Sigmoid colon (tissue), 7 donors: ENCODE measurements around the gene ADGB. TPM values are rescaled to one million over a fixed set of nuclear protein-coding genes. Genes with fewer than 3 reads are reported as not detected.

ENCODE experiments used
- DNase-seq: peaks from one replicate; pipeline ENCODE4 v3.0.0-alpha.2; 2019
- H3K27ac ChIP-seq, 4 donors: fragments of 200-600 bp; sonication (generic); one replicate each; pipeline ENCODE4 v1.5.1; 2016 to 2019; ENCODE audit warnings: mild to moderate bottlenecking in 1 of 4
- H3K27me3 ChIP-seq, 3 donors: fragments of 200-600 bp; sonication (generic); one replicate each; pipeline ENCODE4 v1.5.1; 2019; ENCODE audit warnings: mild to moderate bottlenecking in 1 of 3
- H3K36me3 ChIP-seq, 4 donors: fragments of 200-600 bp; sonication (generic); one replicate each; pipeline ENCODE4 v1.5.1; 2016 to 2019
- H3K4me1 ChIP-seq, 4 donors: fragments of 200-600 bp; sonication (generic); one replicate each; pipeline ENCODE4 v1.5.1; 2017 to 2019
- H3K4me3 ChIP-seq, 4 donors: fragments of 200-600 bp; sonication (generic); one replicate each; pipeline ENCODE4 v1.5.1; 2017 to 2019; ENCODE audit warnings: mild to moderate bottlenecking in 2 of 4, moderate library complexity in 1 of 4
- H3K9me3 ChIP-seq, 4 donors: fragments of 200-600 bp in 3 of 4; sonication (generic) in 3 of 4; one replicate each; pipeline versions ENCODE4 v1.5.1 to v1.6.1; 2013 to 2019
- EP300 ChIP-seq, 4 donors: sonication (generic); formaldehyde crosslinking; IDR thresholded peaks; one replicate each; pipeline ENCODE4 v1.6.1; 2017; ENCODE audit warnings: antibody characterized with exemption in 4 of 4
- POLR2A ChIP-seq, 2 donors: fragments of 450-650 bp; IDR thresholded peaks; one replicate each; pipeline ENCODE4 v1.6.1; 2016; ENCODE audit warnings: antibody characterized with exemption in 2 of 2, mild to moderate bottlenecking in 2 of 2, moderate library complexity in 2 of 2
- POLR2AphosphoS5 ChIP-seq, 4 donors: sonication (generic); formaldehyde crosslinking; IDR thresholded peaks; one replicate each; pipeline ENCODE4 v1.6.1; 2017; ENCODE audit warnings: antibody characterized with exemption in 4 of 4
- WGBS, 2 donors: extraction: QIAGEN DNeasy Blood & Tissue Kit; methylation state at CpG; one replicate each; pipeline ENCODE4 v1.1.7; 2013; 5-methylcytosine and 5-hydroxymethylcytosine counted together
- intact Hi-C: fragments of 100-400 bp; cut with DNase I; formaldehyde crosslinking; loops from one replicate; pipeline ENCODE4 v1.15.1; 2023
- polyA plus RNA-seq, 3 donors: library from polyadenylated mRNA; stranded (reverse); fragments of 200-250 nt; gene quantifications; one replicate each; pipeline ENCODE4 v1.2.3, GENCODE V29; 2013
- total RNA-seq, 4 donors: library from RNA; depleted of rRNA; stranded (reverse); fragments of >200 nt; gene quantifications; one replicate each; pipeline ENCODE4 v1.1.0, GENCODE V29; 2016
- TF ChIP-seq, protein P1 (sequence below), 4 experiments: fragments of 450-650 bp in 3 of 4; fragments of 200-600 bp in 1 of 4; IDR thresholded peaks; one replicate each; pipeline ENCODE4 v1.5.1; 2016 to 2019; ENCODE audit warnings: antibody characterized with exemption in 4 of 4, mild to moderate bottlenecking in 3 of 4, moderate library complexity in 2 of 4
- donor health status: healthy with polysubstance abuse.
- donor health status: Bipolar disorder and iron deficiency.
- donor health status: healthy.

ADGB gene
- total and polyA plus RNA-seq, 7 donors: 0.13 to 0.55 TPM; not detected in 5

DNA sequence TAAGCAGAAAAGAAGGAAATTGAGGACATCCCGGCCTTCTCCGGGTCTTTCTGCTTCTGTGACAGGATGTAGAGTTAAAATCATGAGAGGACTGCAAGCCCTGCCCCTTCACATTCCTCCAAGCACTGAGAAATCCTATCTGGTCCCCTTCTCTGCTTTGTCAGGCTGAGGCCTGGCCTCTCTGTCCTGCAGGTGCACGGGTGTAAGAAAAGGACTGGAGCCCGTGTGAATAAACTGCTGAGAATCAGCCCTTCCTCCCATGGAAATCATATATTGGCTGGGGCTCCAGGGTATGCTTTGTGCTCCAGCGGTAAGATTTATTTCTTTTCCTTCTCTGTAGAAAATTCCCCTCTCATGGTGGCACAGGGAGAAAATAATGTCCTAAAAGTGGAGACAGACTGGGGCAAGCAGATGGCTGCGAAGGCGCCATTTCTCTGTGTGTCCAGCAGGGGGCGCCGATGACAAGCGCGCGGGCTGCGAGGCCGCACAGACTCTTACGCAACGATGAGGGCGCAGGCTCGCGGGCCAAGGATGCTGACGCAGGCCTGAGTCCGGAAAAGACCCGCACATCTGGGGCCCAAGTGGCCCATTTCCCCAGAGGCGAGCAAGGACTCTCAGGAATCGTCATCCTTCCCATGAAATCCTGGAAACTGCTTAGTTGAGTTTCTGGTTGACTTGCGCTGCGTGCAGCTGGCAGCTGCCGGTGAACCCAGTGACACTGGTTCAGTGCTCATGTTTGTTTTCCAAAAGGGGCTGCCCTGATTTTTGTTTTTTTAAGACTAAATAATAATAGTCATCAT, 258.6 kb downstream of the ADGB start:
- H3K27ac ChIP-seq: peak overlapping the region; percentile 2 to 67 (median 62)
- H3K4me1 ChIP-seq: peaks cover 0 to 6% (median 3%) of the 10 kb centered on the region in 4 donors
- H3K4me3 ChIP-seq: peak overlapping the region; percentile 6 to 38 (median 35)
- no peaks in the 10 kb centered on the region for H3K27me3 ChIP-seq
- 21 to 24% methylated on average over 27 of the region's 27 CpGs for WGBS, 2 donors
- TF ChIP-seq POLR2AphosphoS5 (IDR thresholded peaks at IDR 0.05): peak; percentile 24 to 74 (median 62)
- peak in 2 of 4 donors; percentile 6 to 65 for TF ChIP-seq EP300 (IDR thresholded peaks at IDR 0.05)
- TF ChIP-seq POLR2A (IDR thresholded peaks at IDR 0.05): no peak
- TF ChIP-seq, protein P1, sequence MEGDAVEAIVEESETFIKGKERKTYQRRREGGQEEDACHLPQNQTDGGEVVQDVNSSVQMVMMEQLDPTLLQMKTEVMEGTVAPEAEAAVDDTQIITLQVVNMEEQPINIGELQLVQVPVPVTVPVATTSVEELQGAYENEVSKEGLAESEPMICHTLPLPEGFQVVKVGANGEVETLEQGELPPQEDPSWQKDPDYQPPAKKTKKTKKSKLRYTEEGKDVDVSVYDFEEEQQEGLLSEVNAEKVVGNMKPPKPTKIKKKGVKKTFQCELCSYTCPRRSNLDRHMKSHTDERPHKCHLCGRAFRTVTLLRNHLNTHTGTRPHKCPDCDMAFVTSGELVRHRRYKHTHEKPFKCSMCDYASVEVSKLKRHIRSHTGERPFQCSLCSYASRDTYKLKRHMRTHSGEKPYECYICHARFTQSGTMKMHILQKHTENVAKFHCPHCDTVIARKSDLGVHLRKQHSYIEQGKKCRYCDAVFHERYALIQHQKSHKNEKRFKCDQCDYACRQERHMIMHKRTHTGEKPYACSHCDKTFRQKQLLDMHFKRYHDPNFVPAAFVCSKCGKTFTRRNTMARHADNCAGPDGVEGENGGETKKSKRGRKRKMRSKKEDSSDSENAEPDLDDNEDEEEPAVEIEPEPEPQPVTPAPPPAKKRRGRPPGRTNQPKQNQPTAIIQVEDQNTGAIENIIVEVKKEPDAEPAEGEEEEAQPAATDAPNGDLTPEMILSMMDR (IDR thresholded peaks at IDR 0.05): peak; percentile 89 to 98 (median 95)
- intact Hi-C loops: loop anchor here (1.0 to 5.0 kb wide), 3 partner anchors 57 to 428 kb away; partner anchors contain the start of gene STXBP5
- no peaks in the 10 kb centered on the region for H3K9me3 ChIP-seq
- no peaks in the 10 kb centered on the region for H3K36me3 ChIP-seq
- DNase-seq: peak; percentile 95

DNA sequence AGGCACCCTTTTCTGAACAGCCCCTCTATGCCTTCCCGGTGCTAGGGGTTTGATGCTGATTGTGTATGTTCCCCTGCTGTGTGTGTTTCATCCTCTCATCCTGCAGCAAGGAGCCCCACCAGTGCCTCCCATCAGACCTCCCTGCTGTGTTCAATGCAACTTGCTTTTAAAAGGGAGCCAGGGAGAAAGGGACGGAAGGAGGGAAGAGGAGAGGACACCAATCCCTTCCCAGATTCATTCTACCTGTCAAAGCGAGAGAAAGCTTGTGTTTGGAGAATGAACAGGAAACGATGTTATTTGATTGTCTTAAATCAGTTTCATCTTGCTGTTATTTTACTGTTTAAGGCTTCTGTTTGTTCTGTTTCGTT, 259.2 kb downstream of the ADGB start:
- peak overlapping the region; percentile 6 to 38 (median 35) for H3K4me3 ChIP-seq

DNA sequence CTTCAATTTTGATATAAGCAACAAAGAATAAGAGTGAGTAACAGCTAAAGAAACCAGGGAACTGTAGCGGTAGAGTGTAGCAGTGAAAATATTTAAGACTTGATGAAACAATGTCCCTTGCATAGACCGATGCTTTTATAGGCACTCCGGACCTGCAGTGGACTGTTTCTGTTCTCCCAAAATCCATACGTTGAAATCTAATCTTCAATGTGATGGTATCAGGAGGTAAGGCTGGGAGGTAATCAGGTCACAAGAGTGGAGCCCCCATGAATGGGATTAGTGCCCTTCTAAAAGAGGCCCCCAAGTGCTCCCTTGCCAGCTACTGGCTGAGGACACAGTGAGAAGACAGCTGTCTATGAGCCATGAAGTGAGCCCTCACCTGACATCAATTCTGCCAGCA, 260.4 kb downstream of the ADGB start:
- TF ChIP-seq POLR2AphosphoS5 (IDR thresholded peaks at IDR 0.05) (no peak), POLR2A (IDR thresholded peaks at IDR 0.05) (no peak), EP300 (IDR thresholded peaks at IDR 0.05) (no peak)
- TF ChIP-seq, protein P1 (IDR thresholded peaks at IDR 0.05): no peak
- DNase-seq: no peak
- Histone ChIP-seq H3K4me3 (no peak overlapping the region), H3K27ac (no peak overlapping the region), H3K9me3 (no peaks in the 10 kb centered on the region), H3K36me3 (no peaks in the 10 kb centered on the region), H3K27me3 (no peaks in the 10 kb centered on the region), H3K4me1 (peaks cover 0 to 6% (median 3%) of the 10 kb centered on the region in 4 donors)
- WGBS, 2 donors: 98 to 99% methylated on average over 4 of the region's 4 CpGs
- intact Hi-C loops: loop anchor here (5.0 kb wide), 1 partner anchor 343 kb away; the partner anchor contains the start of gene STXBP5

More for the DNA sequence above, 259.2 kb downstream of the ADGB start:
- no peaks in the 10 kb centered on the region for H3K27me3 ChIP-seq
- no peaks in the 10 kb centered on the region for H3K36me3 ChIP-seq
- H3K4me1 ChIP-seq: peaks cover 0 to 6% (median 3%) of the 10 kb centered on the region in 4 donors
- TF ChIP-seq, protein P1 (IDR thresholded peaks at IDR 0.05): no peak
- TF ChIP-seq EP300 (IDR thresholded peaks at IDR 0.05) (no peak), POLR2A (IDR thresholded peaks at IDR 0.05) (no peak), POLR2AphosphoS5 (IDR thresholded peaks at IDR 0.05) (no peak)
- 69 to 76% methylated on average over 5 of the region's 5 CpGs for WGBS, 2 donors
- peak overlapping the region; percentile 2 to 67 (median 62) for H3K27ac ChIP-seq
- no peaks in the 10 kb centered on the region for H3K9me3 ChIP-seq
- DNase-seq: no peak
- intact Hi-C loops: loop anchor here (1.0 to 5.0 kb wide), 3 partner anchors 57 to 427 kb away; partner anchors contain the start of gene STXBP5

DNA sequence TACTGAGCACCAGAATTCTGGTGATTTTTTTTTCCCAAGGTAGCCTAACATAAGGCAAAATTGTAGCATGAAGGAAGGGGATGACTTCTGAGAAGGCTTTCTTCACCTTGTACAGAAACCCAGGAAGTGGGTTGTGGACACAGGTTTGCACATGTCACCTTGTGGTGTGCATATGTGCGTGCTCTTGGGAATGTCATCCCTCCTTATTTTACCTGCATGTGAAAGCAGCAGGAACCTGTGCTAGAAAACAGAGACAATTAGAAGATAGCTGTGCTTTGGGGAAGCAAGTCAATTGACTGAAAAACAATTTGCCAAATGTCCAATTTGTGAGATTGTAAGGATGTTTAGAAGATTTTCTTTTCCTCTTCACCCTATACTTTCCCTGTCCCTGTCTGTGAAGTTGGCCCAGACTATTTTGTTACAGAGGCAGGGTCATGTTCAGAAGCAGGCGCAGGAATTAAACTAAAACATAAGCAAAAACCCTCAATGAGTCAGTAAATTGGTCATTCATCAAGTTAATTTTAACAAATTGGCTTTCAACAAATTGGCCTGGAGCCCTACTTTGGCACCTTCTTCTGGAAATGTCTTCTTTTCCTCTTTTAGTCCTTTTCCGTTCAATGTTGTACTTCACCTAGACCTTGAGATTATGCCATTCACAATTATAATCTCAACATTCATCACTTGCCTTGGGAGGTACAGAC, 261.2 kb downstream of the ADGB start:
- no peak overlapping the region for H3K4me3 ChIP-seq
- H3K4me1 ChIP-seq: peaks cover 0 to 6% (median 3%) of the 10 kb centered on the region in 4 donors
- intact Hi-C loops: loop anchor here (5.0 kb wide), 1 partner anchor 342 kb away; the partner anchor contains the start of gene STXBP5
- TF ChIP-seq POLR2AphosphoS5 (IDR thresholded peaks at IDR 0.05) (no peak), EP300 (IDR thresholded peaks at IDR 0.05) (no peak), POLR2A (IDR thresholded peaks at IDR 0.05) (no peak)
- TF ChIP-seq, protein P1 (IDR thresholded peaks at IDR 0.05): no peak
- no peaks in the 10 kb centered on the region for H3K27me3 ChIP-seq
- no peaks in the 10 kb centered on the region for H3K36me3 ChIP-seq
- H3K9me3 ChIP-seq: no peaks in the 10 kb centered on the region
- 87 to 93% methylated on average over 3 of the region's 3 CpGs for WGBS, 2 donors
- H3K27ac ChIP-seq: no peak overlapping the region
- no peak for DNase-seq
